Measurements from ENCODE around the gene NUBPL.

Gene NUBPL

DNA sequence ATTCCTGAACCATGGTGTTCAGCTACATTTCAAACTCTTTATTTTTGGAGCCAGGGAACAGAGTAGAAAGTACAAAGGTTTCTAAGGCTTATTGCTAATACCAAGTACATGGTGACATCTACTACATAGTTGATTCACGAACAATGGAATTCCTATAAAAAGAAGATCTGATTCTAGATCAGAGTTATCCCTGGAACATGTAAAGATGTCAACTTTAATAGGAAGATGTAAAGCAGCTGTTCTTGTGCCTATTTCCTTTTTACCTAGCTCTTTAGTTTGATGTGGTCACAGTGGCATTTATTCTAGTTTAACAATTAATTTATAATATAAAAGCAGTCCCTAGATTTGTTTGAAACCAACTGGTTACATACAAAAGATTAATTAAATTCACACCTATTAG is 99.5 kb downstream of the NUBPL start:
- Histone ChIP-seq H3K4me1 (ENCODE audit: insufficient read depth, low read length, poor library complexity, severe bottlenecking) (peaks cover 32% of the 10 kb centered on the region), H3K79me2 (ENCODE audit: insufficient read depth, low read length) (no peaks in the 10 kb centered on the region), H2AFZ (ENCODE audit: low read length) (no peak overlapping the region), H3K27me3 (ENCODE audit: insufficient read depth, low read length, poor library complexity, severe bottlenecking) (no peaks in the 10 kb centered on the region), H3F3A (ENCODE audit: low read depth) (no peaks in the 10 kb centered on the region), H3K4me2 (ENCODE audit: low read depth, low read length, poor library complexity, severe bottlenecking) (no peak overlapping the region), H3K9me2 (replicated peaks; ENCODE audit: low read depth, low read length) (no peaks in the 10 kb centered on the region), H4K20me1 (ENCODE audit: insufficient read depth, low read length, poor library complexity, severe bottlenecking) (no peaks in the 10 kb centered on the region), H3K9ac (ENCODE audit: low read depth, low read length, poor library complexity, severe bottlenecking) (no peak overlapping the region), H3K4me3 (ENCODE audit: low read length, poor library complexity, severe bottlenecking) (no peak overlapping the region), H3K9me3 (ENCODE audit: insufficient read depth, low read depth, low read length) (no peaks in the 10 kb centered on the region), H3K36me3 (ENCODE audit: insufficient read depth, low read length) (no peaks in the 10 kb centered on the region)
- TF ChIP-seq, protein P1, sequence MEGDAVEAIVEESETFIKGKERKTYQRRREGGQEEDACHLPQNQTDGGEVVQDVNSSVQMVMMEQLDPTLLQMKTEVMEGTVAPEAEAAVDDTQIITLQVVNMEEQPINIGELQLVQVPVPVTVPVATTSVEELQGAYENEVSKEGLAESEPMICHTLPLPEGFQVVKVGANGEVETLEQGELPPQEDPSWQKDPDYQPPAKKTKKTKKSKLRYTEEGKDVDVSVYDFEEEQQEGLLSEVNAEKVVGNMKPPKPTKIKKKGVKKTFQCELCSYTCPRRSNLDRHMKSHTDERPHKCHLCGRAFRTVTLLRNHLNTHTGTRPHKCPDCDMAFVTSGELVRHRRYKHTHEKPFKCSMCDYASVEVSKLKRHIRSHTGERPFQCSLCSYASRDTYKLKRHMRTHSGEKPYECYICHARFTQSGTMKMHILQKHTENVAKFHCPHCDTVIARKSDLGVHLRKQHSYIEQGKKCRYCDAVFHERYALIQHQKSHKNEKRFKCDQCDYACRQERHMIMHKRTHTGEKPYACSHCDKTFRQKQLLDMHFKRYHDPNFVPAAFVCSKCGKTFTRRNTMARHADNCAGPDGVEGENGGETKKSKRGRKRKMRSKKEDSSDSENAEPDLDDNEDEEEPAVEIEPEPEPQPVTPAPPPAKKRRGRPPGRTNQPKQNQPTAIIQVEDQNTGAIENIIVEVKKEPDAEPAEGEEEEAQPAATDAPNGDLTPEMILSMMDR (conservative IDR thresholded peaks at IDR 0.05; ENCODE audit: low read length) = no peak

DNA sequence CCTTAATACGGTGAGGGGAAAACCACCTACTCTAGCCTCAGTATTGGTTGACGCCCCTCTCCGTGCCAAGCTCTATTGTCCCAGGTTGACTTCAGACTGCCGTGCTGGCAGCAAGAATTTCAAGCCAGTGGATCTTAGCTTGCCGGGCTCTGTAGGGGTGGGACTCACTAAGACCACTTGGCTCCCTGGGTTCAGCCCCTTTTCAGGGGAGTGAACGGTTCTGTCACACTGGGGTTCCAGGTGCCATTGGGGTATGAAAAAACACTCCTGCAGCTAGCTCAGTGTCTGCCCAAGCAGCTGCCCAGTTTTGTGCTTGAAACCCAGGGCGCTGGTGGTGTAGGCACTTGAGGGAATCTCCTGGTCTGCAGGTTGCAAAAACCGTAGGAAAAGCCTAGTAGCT is 107.1 kb downstream of the NUBPL start:
- no peaks in the 10 kb centered on the region for H3K79me2 ChIP-seq (ENCODE audit: insufficient read depth, low read length)

DNA sequence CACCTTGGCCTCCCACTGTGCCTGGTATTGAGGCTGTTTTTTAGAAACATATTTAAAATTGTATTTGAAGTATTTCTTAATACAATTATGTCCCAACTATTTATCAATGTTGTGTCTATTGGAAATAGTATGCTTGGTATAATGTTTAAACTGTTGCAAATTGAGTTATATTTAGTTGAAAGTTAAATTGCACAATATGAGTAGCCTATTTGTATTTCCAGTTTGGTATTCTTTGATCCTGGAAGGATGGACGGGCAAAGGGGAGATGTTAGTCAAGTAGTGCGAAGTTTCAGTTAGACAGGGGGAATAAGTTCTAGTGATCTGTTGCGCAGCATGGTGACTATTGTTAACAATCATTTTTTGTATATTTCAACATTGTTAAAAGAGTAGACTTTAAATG is 111.5 kb downstream of the NUBPL start:
- H3K4me3 ChIP-seq (ENCODE audit: low read length, poor library complexity, severe bottlenecking) = no peak overlapping the region
- no peaks in the 10 kb centered on the region for H3K36me3 ChIP-seq (ENCODE audit: insufficient read depth, low read length)
- H3K9ac ChIP-seq (ENCODE audit: low read depth, low read length, poor library complexity, severe bottlenecking) = no peak overlapping the region
- H3K9me2 ChIP-seq (replicated peaks; ENCODE audit: low read depth, low read length) = no peaks in the 10 kb centered on the region
- H3K9me3 ChIP-seq (ENCODE audit: insufficient read depth, low read depth, low read length) = peaks cover 7% of the 10 kb centered on the region; the same call in 1 of the 2 replicates
- no peak overlapping the region for H2AFZ ChIP-seq (ENCODE audit: low read length)
- no peaks in the 10 kb centered on the region for H3K27me3 ChIP-seq (ENCODE audit: insufficient read depth, low read length, poor library complexity, severe bottlenecking)
- no peak for TF ChIP-seq EZH2phosphoT487 (IDR thresholded peaks at IDR 0.05; ENCODE audit: borderline replicate concordance)
- TF ChIP-seq, protein P1 (conservative IDR thresholded peaks at IDR 0.05; ENCODE audit: low read length) = no peak
- H3K4me1 ChIP-seq (ENCODE audit: insufficient read depth, low read length, poor library complexity, severe bottlenecking) = peaks cover 10% of the 10 kb centered on the region
- H3F3A ChIP-seq (ENCODE audit: low read depth) = peaks cover 3% of the 10 kb centered on the region; the same call in 1 of the 2 replicates
- no peaks in the 10 kb centered on the region for H3K79me2 ChIP-seq (ENCODE audit: insufficient read depth, low read length)
- no peaks in the 10 kb centered on the region for H4K20me1 ChIP-seq (ENCODE audit: insufficient read depth, low read length, poor library complexity, severe bottlenecking)
- H3K4me2 ChIP-seq (ENCODE audit: low read depth, low read length, poor library complexity, severe bottlenecking) = no peak overlapping the region

More for the DNA sequence above, 107.1 kb downstream of the NUBPL start:
- Histone ChIP-seq H3K9me3 (ENCODE audit: insufficient read depth, low read depth, low read length) (peaks cover 7% of the 10 kb centered on the region; the same call in 1 of the 2 replicates), H3K4me3 (ENCODE audit: low read length, poor library complexity, severe bottlenecking) (peak overlapping the region; percentile 36), H3K4me2 (ENCODE audit: low read depth, low read length, poor library complexity, severe bottlenecking) (peak overlapping the region; percentile 61), H3F3A (ENCODE audit: low read depth) (no peaks in the 10 kb centered on the region), H2AFZ (ENCODE audit: low read length) (no peak overlapping the region), H3K9ac (ENCODE audit: low read depth, low read length, poor library complexity, severe bottlenecking) (no peak overlapping the region), H3K36me3 (ENCODE audit: insufficient read depth, low read length) (no peaks in the 10 kb centered on the region), H4K20me1 (ENCODE audit: insufficient read depth, low read length, poor library complexity, severe bottlenecking) (no peaks in the 10 kb centered on the region), H3K9me2 (replicated peaks; ENCODE audit: low read depth, low read length) (no peaks in the 10 kb centered on the region), H3K4me1 (ENCODE audit: insufficient read depth, low read length, poor library complexity, severe bottlenecking) (peaks cover 13% of the 10 kb centered on the region), H3K27me3 (ENCODE audit: insufficient read depth, low read length, poor library complexity, severe bottlenecking) (no peaks in the 10 kb centered on the region)
- TF ChIP-seq EZH2phosphoT487 (IDR thresholded peaks at IDR 0.05; ENCODE audit: borderline replicate concordance) = no peak
- TF ChIP-seq, protein P1 (conservative IDR thresholded peaks at IDR 0.05; ENCODE audit: low read length) = no peak
